Subcutaneous adipose tissue (tissue), 4 donors: ENCODE data around the gene PLA2G4C. TPM values are rescaled to one million over a fixed set of nuclear protein-coding genes. Genes with fewer than 3 reads are reported as not detected.

Experiments used
- CTCF ChIP-seq: fragments of 450-650 bp; IDR thresholded peaks from one replicate; pipeline ENCODE4 v1.5.1; 2016; ENCODE audit warnings: low read depth, mild to moderate bottlenecking, control low read depth, antibody characterized with exemption, moderate library complexity
- total RNA-seq, 4 donors: library from RNA; depleted of rRNA; stranded (reverse); fragments of >200 nt; gene quantifications; one replicate each; pipeline ENCODE4 v1.1.0, GENCODE V29; 2016

The PLA2G4C gene
- total RNA-seq, 4 donors from 2014 or later: 3.5 to 11.1 (median 8.9) TPM

- no peak for TF ChIP-seq CTCF
Measured at GRCh38 chr19:48111280-48111679, 663 bp upstream of the PLA2G4C start.

- TF ChIP-seq CTCF: no peak
Measured at GRCh38 chr19:48108997-48109782, 1.4 kb downstream of the PLA2G4C start.

GRCh38 chr19:48103922-48104321 is 6.7 kb downstream of the PLA2G4C start:
- no peak for TF ChIP-seq CTCF

- TF ChIP-seq CTCF: no peak
Measured at GRCh38 chr19:48102870-48103751, 7.5 kb downstream of the PLA2G4C start.

GRCh38 chr19:48095612-48096175 is 14.9 kb downstream of the PLA2G4C start:
- no peak for TF ChIP-seq CTCF

GRCh38 chr19:48094855-48095203 is 15.8 kb downstream of the PLA2G4C start:
- TF ChIP-seq CTCF: no peak

GRCh38 chr19:48094129-48094854 is 16.3 kb downstream of the PLA2G4C start:
- TF ChIP-seq CTCF: no peak
